Calu3 (cell line): ENCODE measurements around the gene ROBO2. TPM values are rescaled to one million over a fixed set of nuclear protein-coding genes. Genes with fewer than 3 reads are reported as not detected.

ENCODE experiments used
- BruUV-seq: library from RNA; stranded (reverse); fragments of 400-500 nt; replicated peaks from 2 replicates; lab custom pipeline; 2021; lab: Mats Ljungman, UMichigan
- CTCF ChIA-PET: fragments of 300-600 bp; sonication (Branson Sonifier 250); formaldehyde crosslinking; loops from one replicate; lab custom pipeline; 2022; ENCODE audit warnings: antibody characterized with exemption; lab: Charles Lee
- DNase-seq: peaks from one replicate; pipeline ENCODE4 v3.0.0; 2022
- H3K27ac Mint-ChIP-seq: one replicate; pipeline ENCODE4 v1.8.0; 2022; ENCODE audit warnings: mixed read lengths; ENCODE audit not compliant: unreplicated experiment
- H3K27me3 Mint-ChIP-seq: one replicate; pipeline ENCODE4 v1.8.0; 2022; ENCODE audit warnings: mixed read lengths; ENCODE audit not compliant: unreplicated experiment
- H3K36me3 Mint-ChIP-seq: one replicate; pipeline ENCODE4 v1.8.0; 2022; ENCODE audit warnings: mild to moderate bottlenecking, moderate library complexity, mixed read lengths; ENCODE audit not compliant: insufficient read depth, unreplicated experiment
- H3K4me1 Mint-ChIP-seq: one replicate; pipeline ENCODE4 v1.8.0; 2022; ENCODE audit warnings: mild to moderate bottlenecking, low read depth, mixed read lengths; ENCODE audit not compliant: unreplicated experiment
- H3K4me3 Mint-ChIP-seq: one replicate; pipeline ENCODE4 v1.8.0; 2022; ENCODE audit warnings: mild to moderate bottlenecking, low read depth, moderate library complexity, mixed read lengths; ENCODE audit not compliant: unreplicated experiment
- H3K9me3 Mint-ChIP-seq: one replicate; pipeline ENCODE4 v1.8.0; 2022; ENCODE audit warnings: low read depth, mixed read lengths; ENCODE audit not compliant: unreplicated experiment
- CTCF ChIP-seq: fragments of 200-600 bp; IDR thresholded peaks from one replicate; pipeline ENCODE4 v1.8.0; 2022; ENCODE audit warnings: antibody characterized with exemption; ENCODE audit not compliant: unreplicated experiment
- intact Hi-C: fragments of 100-400 bp; cut with micrococcal nuclease; formaldehyde crosslinking; loops from one replicate; pipeline ENCODE4 v1.10.0; 2022; ENCODE audit not compliant: unreplicated experiment
- total RNA-seq: library from RNA; stranded (reverse); gene quantifications from 2 replicates; pipeline ENCODE4 v1.2.3, GENCODE V29; 2022

The ROBO2 gene
- total RNA-seq, 1 experiment from 2014 or later = not detected

DNA sequence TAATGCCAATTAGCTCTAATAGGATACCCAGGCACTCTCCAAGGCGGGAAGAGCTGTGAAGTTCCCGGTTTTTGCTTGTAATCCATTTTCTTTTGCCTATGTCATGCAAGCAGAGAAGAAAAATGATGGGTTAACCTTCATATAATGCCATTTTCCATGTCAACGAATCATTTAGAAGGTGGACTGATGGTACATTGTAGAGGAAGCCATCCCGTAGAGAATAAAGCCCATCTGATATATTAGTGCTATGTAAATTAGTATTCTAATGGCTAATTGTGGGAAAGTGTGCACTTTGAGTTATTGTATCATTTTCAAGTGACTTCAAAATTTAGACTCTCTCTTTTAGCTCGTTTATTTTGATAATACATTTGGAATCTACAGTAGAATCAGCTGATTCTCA lies 509.1 kb downstream of the ROBO2 start:
- BruUV-seq = no TSS peak
- H3K27me3 Mint-ChIP-seq = no peaks in the 10 kb centered on the region
- CTCF ChIA-PET = no interaction called here
- H3K4me3 Mint-ChIP-seq = no peak overlapping the region
- TF ChIP-seq CTCF = no peak
- H3K27ac Mint-ChIP-seq = no peak overlapping the region
- peaks cover 5% of the 10 kb centered on the region for H3K9me3 Mint-ChIP-seq
- no peak for DNase-seq
- no peaks in the 10 kb centered on the region for H3K36me3 Mint-ChIP-seq
- intact Hi-C loops = no loop called here
- no peaks in the 10 kb centered on the region for H3K4me1 Mint-ChIP-seq

- H3K27ac Mint-ChIP-seq = no peak overlapping the region
- intact Hi-C loops = no loop called here
- no peaks in the 10 kb centered on the region for H3K36me3 Mint-ChIP-seq
- H3K4me3 Mint-ChIP-seq = no peak overlapping the region
- H3K9me3 Mint-ChIP-seq = no peaks in the 10 kb centered on the region
- H3K4me1 Mint-ChIP-seq = no peaks in the 10 kb centered on the region
- BruUV-seq = no TSS peak
- CTCF ChIA-PET = no interaction called here
- no peaks in the 10 kb centered on the region for H3K27me3 Mint-ChIP-seq
- DNase-seq = no peak
- no peak for TF ChIP-seq CTCF
These were observed 513.3 kb downstream of the ROBO2 start for GRCh38 chr3:77553240-77553639.

DNA sequence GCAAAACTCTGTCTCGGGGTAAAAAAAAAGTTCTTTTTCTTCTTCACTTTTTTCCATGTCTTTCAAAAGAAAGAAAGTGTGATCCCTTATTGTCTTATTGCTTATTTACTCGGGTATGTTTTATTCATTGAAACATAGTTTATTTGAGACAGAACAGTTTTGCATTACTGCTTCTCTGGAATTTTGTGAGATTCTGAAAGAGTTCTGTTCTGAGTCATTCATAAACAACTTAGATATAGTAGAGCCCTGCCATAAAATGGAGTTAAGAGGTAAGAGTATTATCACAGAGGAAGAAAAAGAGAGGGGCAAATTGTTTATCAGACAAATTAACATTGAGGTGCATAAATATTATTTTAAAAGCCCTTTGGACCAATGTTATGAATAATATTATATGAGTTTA lies 522.2 kb downstream of the ROBO2 start:
- Mint-ChIP-seq H3K4me3 (no peak overlapping the region), H3K36me3 (no peaks in the 10 kb centered on the region), H3K9me3 (no peaks in the 10 kb centered on the region), H3K4me1 (peaks cover 8% of the 10 kb centered on the region), H3K27ac (no peak overlapping the region), H3K27me3 (no peaks in the 10 kb centered on the region)
- no TSS peak for BruUV-seq
- no peak for TF ChIP-seq CTCF
- CTCF ChIA-PET = no interaction called here
- intact Hi-C loops = no loop called here
- no peak for DNase-seq

GRCh38 chr3:77563012-77563411 lies 523.1 kb downstream of the ROBO2 start:
- H3K9me3 Mint-ChIP-seq = no peaks in the 10 kb centered on the region
- H3K27ac Mint-ChIP-seq = no peak overlapping the region
- no peaks in the 10 kb centered on the region for H3K27me3 Mint-ChIP-seq
- no peak overlapping the region for H3K4me3 Mint-ChIP-seq
- no TSS peak for BruUV-seq
- DNase-seq = peak; percentile 53
- CTCF ChIA-PET = no interaction called here
- H3K36me3 Mint-ChIP-seq = no peaks in the 10 kb centered on the region
- peaks cover 8% of the 10 kb centered on the region for H3K4me1 Mint-ChIP-seq
- intact Hi-C loops = no loop called here
- no peak for TF ChIP-seq CTCF

GRCh38 chr3:77566055-77566454 lies 526.2 kb downstream of the ROBO2 start:
- intact Hi-C loops = no loop called here
- no peak for TF ChIP-seq CTCF
- H3K4me1 Mint-ChIP-seq = peaks cover 5% of the 10 kb centered on the region
- DNase-seq = no peak
- CTCF ChIA-PET = no interaction called here
- no TSS peak for BruUV-seq
- H3K27me3 Mint-ChIP-seq = no peaks in the 10 kb centered on the region
- no peaks in the 10 kb centered on the region for H3K9me3 Mint-ChIP-seq
- no peak overlapping the region for H3K4me3 Mint-ChIP-seq
- H3K36me3 Mint-ChIP-seq = no peaks in the 10 kb centered on the region
- H3K27ac Mint-ChIP-seq = no peak overlapping the region
